GM12892 (cell line): ENCODE measurements around the gene RPTOR.

ENCODE experiments used
- POLR2A ChIP-seq: IDR thresholded peaks from 2 replicates; pipeline ENCODE4 v1.6.1; 2011; ENCODE audit warnings: low read depth, low read length, control low read depth
- POLR2AphosphoS5 ChIP-seq: IDR thresholded peaks from 2 replicates; pipeline ENCODE4 v1.6.1; 2011; ENCODE audit warnings: low read depth, low read length, control low read depth
- TAF1 ChIP-seq: IDR thresholded peaks from 2 replicates; pipeline ENCODE4 v1.6.1; 2011; ENCODE audit warnings: low read depth, mild to moderate bottlenecking, control low read depth, low read length, borderline replicate concordance

GRCh38 chr17:81010935-81011334, 466.3 kb downstream of the RPTOR start:
- TF ChIP-seq POLR2A = no peak
- TF ChIP-seq POLR2AphosphoS5 = no peak
- TF ChIP-seq TAF1 = no peak
